Measurements from ENCODE around the gene VKORC1.

Gene VKORC1

DNA sequence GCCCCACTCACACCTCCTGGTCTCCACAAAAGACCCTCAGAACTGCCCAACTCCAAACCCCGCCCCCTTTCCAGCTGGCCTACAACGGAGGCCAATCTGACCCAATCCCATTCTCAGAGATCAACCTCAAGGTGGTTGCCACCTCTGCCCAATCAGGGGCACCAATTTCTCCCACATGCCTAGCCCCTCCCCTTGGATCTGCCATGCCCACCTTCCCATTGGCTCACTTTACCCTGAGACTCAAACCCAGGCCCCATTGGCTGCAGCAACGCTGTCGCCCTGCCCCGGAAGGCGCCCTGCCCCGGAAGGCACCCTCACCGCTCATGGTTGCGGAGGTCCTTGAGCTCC is 31.1 kb downstream of the VKORC1 start:
- TF ChIP-seq, protein P1, sequence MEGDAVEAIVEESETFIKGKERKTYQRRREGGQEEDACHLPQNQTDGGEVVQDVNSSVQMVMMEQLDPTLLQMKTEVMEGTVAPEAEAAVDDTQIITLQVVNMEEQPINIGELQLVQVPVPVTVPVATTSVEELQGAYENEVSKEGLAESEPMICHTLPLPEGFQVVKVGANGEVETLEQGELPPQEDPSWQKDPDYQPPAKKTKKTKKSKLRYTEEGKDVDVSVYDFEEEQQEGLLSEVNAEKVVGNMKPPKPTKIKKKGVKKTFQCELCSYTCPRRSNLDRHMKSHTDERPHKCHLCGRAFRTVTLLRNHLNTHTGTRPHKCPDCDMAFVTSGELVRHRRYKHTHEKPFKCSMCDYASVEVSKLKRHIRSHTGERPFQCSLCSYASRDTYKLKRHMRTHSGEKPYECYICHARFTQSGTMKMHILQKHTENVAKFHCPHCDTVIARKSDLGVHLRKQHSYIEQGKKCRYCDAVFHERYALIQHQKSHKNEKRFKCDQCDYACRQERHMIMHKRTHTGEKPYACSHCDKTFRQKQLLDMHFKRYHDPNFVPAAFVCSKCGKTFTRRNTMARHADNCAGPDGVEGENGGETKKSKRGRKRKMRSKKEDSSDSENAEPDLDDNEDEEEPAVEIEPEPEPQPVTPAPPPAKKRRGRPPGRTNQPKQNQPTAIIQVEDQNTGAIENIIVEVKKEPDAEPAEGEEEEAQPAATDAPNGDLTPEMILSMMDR (IDR thresholded peaks at IDR 0.05; ENCODE audit: low read depth, low read length, missing control alignments): no peak
- H3K4me3 ChIP-seq (replicated peaks; ENCODE audit: low read depth, low read length): no peak overlapping the region
- DNase-seq (ENCODE audit: extremely low read depth, low read depth): no peak

DNA sequence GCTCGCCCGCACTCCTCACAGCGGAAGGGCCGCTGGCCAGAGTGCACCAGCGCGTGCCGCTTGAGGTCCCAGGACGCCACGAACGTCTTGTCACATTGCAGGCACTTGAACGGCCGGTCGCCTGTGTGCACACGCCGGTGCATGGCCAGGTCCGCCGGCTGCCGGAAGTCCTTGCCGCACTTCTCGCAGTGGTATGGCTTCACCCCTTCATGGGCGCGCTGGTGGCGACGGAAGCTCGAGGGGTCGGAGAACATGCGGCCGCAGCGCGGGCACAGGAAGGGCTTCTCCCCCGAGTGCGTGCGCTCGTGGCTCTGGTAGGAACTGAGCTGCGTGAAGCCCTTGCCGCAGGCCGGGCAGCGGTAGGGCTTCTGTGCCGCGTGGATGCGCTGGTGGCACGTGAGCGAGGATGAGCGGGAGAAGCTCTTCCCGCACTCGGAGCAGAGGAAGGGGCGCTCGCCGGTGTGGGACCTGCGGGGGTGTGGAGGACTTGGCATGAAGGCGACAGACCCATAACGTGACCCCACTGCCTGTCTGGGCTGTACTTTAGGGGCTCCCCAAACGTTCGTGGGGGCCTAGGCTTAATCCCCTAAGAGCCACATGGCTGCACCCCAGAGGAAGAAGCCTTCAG is 32.7 kb downstream of the VKORC1 start:
- DNase-seq (ENCODE audit: extremely low read depth, low read depth): no peak
- TF ChIP-seq, protein P1 (IDR thresholded peaks at IDR 0.05; ENCODE audit: low read depth, low read length, missing control alignments): no peak

DNA sequence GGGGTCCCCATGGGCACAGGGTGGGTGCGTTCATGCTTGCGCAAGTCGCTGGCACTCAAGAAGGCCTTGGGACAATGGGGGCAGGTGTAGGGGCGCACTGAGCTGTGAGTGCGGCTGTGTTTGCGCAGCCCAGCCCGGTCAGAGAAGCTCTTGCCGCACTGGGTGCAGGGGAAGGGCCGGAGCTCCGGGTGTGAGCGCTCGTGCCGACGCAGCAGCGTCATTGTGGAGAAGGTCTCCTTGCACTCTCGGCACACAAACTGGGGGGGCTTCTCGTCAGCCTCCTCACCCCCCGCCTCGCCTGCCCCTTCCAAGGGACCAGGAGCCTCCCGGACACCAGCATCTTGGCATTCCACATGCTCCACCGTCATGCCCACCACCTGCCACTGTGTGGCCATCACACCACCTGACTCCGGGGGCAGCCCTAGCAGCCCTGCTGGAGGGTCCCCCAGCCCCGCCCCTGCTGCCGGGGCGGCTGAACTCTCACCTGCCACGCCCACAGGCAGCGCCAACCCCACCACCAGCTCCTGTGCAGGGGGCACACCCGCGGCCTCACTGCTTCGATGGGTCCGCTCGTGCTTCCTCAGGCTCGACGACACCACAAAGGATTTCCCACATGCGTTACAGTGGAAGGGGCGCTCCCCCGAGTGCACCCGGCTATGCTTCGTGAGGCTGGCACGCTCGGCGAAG is 33.3 kb downstream of the VKORC1 start:
- H3K4me3 ChIP-seq (replicated peaks; ENCODE audit: low read depth, low read length): no peak overlapping the region
- TF ChIP-seq, protein P1 (IDR thresholded peaks at IDR 0.05; ENCODE audit: low read depth, low read length, missing control alignments): no peak
- no peak for DNase-seq (ENCODE audit: extremely low read depth, low read depth)

More for the DNA sequence above, 32.7 kb downstream of the VKORC1 start:
- H3K4me3 ChIP-seq (replicated peaks; ENCODE audit: low read depth, low read length): no peak overlapping the region

DNA sequence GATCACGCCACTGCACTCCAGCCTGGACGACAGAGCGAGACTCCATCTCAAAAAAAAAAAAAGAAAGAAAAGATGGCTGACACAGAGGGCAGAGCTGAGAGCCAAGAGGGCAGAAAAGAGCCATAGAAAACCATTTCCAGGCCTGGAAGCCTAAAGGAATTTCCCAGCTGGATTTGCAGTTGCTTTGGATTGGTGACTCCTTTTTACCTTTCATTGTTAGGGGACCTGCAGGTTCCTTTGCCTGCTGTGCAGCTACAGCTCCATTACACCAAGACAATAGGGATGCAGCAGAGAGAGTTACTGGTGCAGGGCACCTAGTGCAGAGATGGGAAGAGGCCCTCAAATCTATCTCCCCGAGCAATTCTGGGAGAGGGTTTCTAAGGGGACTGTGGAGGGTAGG is 39.0 kb downstream of the VKORC1 start:
- H3K4me3 ChIP-seq (replicated peaks; ENCODE audit: low read depth, low read length): no peak overlapping the region
- no peak for DNase-seq (ENCODE audit: extremely low read depth, low read depth)
- TF ChIP-seq, protein P1 (IDR thresholded peaks at IDR 0.05; ENCODE audit: low read depth, low read length, missing control alignments): no peak

DNA sequence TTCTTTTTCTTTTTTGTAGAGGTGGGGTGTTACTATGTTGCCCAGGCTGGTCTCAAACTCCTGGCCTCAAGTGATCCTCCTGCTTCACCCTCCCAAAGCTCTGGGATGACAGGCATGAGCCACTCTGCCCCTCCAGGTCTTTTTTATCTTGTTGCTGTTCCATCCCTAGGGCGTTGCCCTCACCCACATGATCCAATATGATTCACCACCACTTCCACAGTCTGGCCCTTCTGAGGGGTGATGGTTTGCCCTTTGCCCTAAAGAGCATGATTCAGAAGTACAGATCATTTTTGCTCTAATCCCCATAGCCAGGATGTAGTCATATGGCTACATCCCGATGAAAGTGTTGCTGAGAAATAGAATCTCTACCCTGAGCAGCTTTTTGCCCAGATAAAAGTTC is 42.5 kb downstream of the VKORC1 start:
- TF ChIP-seq, protein P1 (IDR thresholded peaks at IDR 0.05; ENCODE audit: low read depth, low read length, missing control alignments): no peak
- no peak overlapping the region for H3K4me3 ChIP-seq (replicated peaks; ENCODE audit: low read depth, low read length)
- peak; percentile 90 for DNase-seq (ENCODE audit: extremely low read depth, low read depth)

DNA sequence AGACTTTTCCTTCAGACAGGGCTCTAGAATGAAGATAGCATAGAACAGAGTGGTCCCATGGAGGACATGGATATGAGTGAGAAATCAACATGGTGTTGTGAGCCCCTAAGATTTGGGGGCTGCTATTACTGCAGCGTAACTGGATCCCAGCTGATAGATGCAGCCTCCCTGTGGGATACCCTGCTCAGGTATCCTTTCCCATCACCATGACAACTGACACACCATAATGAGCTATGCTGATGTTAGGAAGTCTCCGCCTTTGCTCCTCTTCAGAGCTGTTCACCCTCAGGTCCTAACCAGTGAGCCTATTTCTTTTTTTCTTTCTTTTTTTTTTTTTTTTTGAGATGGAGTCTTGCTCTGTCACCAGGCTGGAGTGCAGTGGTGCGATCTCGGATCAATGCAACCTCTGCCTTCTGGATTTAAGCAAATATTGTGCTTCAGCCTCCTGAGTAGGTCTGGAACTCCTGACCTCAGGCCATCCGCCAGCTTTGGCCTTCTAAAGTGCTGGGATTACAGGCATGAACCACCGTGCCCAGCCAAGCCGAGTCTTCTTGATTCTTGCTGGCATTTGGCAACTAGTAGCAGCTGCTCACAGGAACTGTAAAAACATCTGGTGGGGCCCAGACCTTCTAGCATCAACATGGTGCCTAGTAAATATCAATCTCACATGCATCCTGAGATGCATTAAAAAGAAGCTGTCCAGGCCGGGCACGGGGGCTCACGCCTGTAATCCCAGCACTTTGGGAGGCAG is 44.1 kb downstream of the VKORC1 start:
- TF ChIP-seq, protein P1 (IDR thresholded peaks at IDR 0.05; ENCODE audit: low read depth, low read length, missing control alignments): no peak
- H3K4me3 ChIP-seq (replicated peaks; ENCODE audit: low read depth, low read length): no peak overlapping the region
- no peak for DNase-seq (ENCODE audit: extremely low read depth, low read depth)
